ENCODE results near the gene PLAC9.

The PLAC9 gene

DNA sequence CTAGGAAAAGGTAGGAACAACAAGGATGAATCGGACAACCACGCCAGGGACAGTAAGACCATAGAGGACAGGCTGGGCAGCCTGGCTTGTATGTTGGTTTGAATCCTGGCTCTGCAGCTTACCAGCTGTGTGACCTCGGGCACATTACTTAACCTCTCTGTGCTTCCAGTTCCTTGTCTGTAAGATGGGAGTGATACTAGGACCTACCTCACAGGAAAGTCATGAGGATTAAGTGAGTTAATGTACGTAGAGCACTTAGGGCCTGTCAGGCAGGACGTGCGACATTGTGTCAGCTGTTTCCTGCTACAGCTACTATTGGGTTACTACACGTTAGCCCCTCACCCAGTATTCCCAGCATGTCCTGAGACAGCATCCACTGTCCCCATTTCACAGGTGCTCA is 32.1 kb downstream of the PLAC9 start:
- H3K4me1 ChIP-seq (ENCODE audit: control insufficient read depth, insufficient read depth, low read length) = peaks cover 3% of the 10 kb centered on the region
- no peak overlapping the region for H3K4me3 ChIP-seq (ENCODE audit: low read depth, low read length)
- H3K9me3 ChIP-seq (ENCODE audit: control insufficient read depth, insufficient read depth, low read length) = no peaks in the 10 kb centered on the region
- peaks cover 3% of the 10 kb centered on the region for H3K36me3 ChIP-seq (ENCODE audit: control insufficient read depth, insufficient read depth, low read length)
- no peak overlapping the region for H3K9ac ChIP-seq (ENCODE audit: low read depth, low read length)
- H3K27me3 ChIP-seq (ENCODE audit: control insufficient read depth, insufficient read depth, low read length) = no peaks in the 10 kb centered on the region

DNA sequence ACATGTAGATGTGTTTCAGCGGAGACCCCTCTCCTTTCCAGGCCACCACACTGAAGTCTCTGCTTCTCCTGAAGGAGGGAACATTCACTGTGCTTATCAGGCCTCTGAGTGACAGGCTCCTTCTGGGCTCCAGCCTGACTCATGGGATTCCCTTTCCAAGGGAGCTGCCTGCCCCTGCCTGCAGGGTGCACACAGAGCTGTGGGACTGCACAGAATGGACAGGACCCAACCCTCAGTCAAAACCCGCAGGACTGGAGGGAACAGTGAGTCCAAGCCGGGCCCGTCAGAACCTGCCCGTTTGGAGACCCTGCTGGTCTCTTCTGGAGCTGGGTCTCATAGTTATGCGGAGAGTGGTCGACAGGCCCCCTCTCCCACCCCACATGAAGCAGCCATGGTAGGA is 32.6 kb downstream of the PLAC9 start:
- peaks cover 3% of the 10 kb centered on the region for H3K4me1 ChIP-seq (ENCODE audit: control insufficient read depth, insufficient read depth, low read length)
- no peak overlapping the region for H3K9ac ChIP-seq (ENCODE audit: low read depth, low read length)
- no peaks in the 10 kb centered on the region for H3K27me3 ChIP-seq (ENCODE audit: control insufficient read depth, insufficient read depth, low read length)
- H3K4me3 ChIP-seq (ENCODE audit: low read depth, low read length) = no peak overlapping the region
- no peaks in the 10 kb centered on the region for H3K9me3 ChIP-seq (ENCODE audit: control insufficient read depth, insufficient read depth, low read length)
- H3K36me3 ChIP-seq (ENCODE audit: control insufficient read depth, insufficient read depth, low read length) = peaks cover 3% of the 10 kb centered on the region

DNA sequence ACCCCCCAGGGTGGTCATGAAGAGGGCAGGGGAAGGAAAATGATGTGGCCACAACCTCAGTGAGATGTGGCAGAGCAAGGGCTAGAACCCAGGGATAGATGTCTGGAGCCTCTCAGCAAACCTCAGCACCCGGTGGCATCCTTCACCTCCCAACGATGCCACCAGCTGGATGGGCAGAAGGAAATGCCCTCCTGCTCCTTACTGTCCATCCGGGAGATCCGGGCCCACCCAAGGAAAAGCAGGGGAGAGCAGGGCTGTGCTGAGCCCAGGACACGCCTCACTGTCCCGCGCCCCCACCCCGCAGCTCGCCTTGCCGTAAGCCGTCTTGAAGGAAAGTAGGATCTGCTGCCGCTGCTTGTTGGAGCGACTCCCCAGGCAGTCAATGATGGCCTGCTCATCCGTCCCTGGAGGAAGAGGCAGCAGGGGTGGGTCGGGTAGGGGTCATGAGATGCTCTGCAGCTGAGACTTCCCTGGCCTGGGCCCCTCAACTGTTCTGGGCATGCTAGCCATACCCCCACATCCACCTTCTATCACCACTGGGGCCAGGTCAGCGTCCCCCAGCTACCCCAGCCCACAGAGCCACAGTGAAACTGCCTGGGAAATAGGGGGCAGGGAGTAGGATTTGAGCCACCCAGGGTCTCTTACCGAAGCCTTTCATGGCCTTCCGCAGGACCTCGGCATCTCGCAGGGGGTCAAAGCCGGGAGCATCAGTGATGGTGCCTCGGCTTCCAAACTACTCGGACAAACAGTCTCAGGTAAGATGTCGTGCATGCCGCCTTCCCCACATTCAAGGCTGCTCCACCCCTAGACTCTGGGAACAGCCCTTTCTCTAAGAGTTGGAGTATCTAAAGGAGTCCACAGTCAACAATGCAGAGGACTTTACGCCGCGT is 34.3 kb downstream of the PLAC9 start:
- peaks cover 3% of the 10 kb centered on the region for H3K36me3 ChIP-seq (ENCODE audit: control insufficient read depth, insufficient read depth, low read length)
- no peaks in the 10 kb centered on the region for H3K9me3 ChIP-seq (ENCODE audit: control insufficient read depth, insufficient read depth, low read length)
- H3K4me1 ChIP-seq (ENCODE audit: control insufficient read depth, insufficient read depth, low read length) = peaks cover 9% of the 10 kb centered on the region
- H3K27me3 ChIP-seq (ENCODE audit: control insufficient read depth, insufficient read depth, low read length) = no peaks in the 10 kb centered on the region
- no peak overlapping the region for H3K4me3 ChIP-seq (ENCODE audit: low read depth, low read length)
- no peak overlapping the region for H3K9ac ChIP-seq (ENCODE audit: low read depth, low read length)

DNA sequence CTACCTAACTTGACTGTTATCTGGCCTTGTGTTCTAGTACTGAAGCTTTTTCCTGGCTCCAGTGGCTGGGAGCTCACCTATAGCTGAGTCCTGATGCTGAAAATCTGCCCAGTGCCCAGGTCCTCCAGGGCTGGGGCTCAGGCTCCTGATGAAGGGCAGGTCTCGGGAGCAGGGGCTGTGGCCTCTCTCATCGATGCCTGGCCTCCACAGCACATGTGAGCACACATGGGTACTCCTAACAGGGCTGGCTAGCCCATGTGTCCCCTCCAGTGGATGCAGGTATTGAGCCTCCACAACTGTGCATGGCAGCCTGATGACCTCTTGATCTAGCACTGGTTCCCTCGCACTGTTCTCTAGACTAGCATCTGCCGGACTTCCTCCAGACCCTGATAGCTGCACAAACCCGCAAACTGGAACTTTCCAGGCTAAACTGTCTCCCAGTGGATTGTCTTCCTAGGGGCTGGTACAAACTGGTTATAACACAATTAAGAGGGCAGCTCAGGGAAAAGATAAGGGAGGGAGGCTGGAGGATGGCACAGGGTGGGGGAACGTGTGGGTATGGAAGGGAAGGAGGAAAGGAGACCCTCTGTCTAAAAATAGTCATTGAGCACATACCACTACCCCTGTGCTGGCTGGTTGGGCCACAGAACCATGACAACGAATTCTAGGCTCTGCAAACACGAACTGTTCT is 35.1 kb downstream of the PLAC9 start:
- no peaks in the 10 kb centered on the region for H3K27me3 ChIP-seq (ENCODE audit: control insufficient read depth, insufficient read depth, low read length)
- H3K4me1 ChIP-seq (ENCODE audit: control insufficient read depth, insufficient read depth, low read length) = peaks cover 11% of the 10 kb centered on the region
- H3K4me3 ChIP-seq (ENCODE audit: low read depth, low read length) = no peak overlapping the region
- no peaks in the 10 kb centered on the region for H3K9me3 ChIP-seq (ENCODE audit: control insufficient read depth, insufficient read depth, low read length)
- no peak overlapping the region for H3K9ac ChIP-seq (ENCODE audit: low read depth, low read length)
- peaks cover 3% of the 10 kb centered on the region for H3K36me3 ChIP-seq (ENCODE audit: control insufficient read depth, insufficient read depth, low read length)

DNA sequence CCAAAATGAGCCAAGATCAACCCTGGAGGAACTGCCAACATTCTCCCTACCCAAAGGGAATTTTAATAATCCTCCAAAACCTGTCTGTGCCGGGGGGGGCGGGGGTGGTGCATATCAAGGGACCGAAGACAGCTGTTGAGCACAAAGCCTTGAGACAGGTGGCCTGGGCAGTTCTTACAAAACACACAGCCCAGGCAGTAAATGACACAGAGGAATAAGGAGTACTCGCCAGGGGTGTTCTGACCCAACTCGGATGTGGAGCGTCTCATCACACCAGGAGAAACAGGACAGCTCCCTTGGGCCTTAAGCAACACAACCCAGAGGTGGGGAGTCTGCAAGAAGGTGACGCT is 35.6 kb downstream of the PLAC9 start:
- H3K4me3 ChIP-seq (ENCODE audit: low read depth, low read length) = no peak overlapping the region
- no peak overlapping the region for H3K9ac ChIP-seq (ENCODE audit: low read depth, low read length)
- peaks cover 11% of the 10 kb centered on the region for H3K4me1 ChIP-seq (ENCODE audit: control insufficient read depth, insufficient read depth, low read length)
- H3K9me3 ChIP-seq (ENCODE audit: control insufficient read depth, insufficient read depth, low read length) = no peaks in the 10 kb centered on the region
- peaks cover 3% of the 10 kb centered on the region for H3K36me3 ChIP-seq (ENCODE audit: control insufficient read depth, insufficient read depth, low read length)
- H3K27me3 ChIP-seq (ENCODE audit: control insufficient read depth, insufficient read depth, low read length) = no peaks in the 10 kb centered on the region

DNA sequence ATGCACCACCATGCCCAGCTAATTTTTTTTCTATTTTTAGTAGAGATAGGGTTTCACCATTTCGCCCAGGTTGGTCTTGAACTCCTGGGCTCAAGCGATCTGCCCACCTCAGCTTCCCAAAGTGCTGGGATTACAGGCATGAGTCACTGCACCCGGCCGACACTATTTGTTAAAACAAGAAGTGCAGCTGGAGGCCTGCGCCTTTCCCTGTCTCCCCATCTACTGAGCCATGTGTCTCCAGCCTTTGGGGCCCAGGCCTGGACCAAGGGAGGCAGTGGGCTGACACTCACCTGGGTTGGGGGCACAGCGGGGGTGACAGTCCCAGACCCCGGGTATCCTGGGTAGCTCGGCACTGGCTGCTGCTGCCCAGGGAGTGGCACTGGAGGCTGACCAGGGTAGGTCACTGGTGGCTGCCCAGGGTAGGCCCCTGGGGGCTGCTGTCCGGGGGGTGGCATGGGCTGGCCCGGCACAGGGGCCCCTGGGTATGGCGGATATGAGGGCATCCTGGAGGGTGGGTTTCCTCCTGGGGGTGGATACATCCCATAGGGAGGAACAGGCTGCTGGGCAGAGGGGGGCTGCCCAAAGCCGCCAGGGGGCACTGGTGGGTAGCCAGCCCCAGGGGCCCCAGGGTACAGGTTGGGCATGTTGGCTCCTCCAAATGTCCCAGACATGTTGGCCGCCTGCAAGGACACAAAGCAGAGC is 36.3 kb downstream of the PLAC9 start:
- Histone ChIP-seq H3K4me3 (ENCODE audit: low read depth, low read length) (no peak overlapping the region), H3K36me3 (ENCODE audit: control insufficient read depth, insufficient read depth, low read length) (peaks cover 1% of the 10 kb centered on the region), H3K4me1 (ENCODE audit: control insufficient read depth, insufficient read depth, low read length) (peaks cover 11% of the 10 kb centered on the region), H3K27me3 (ENCODE audit: control insufficient read depth, insufficient read depth, low read length) (no peaks in the 10 kb centered on the region), H3K9me3 (ENCODE audit: control insufficient read depth, insufficient read depth, low read length) (no peaks in the 10 kb centered on the region), H3K9ac (ENCODE audit: low read depth, low read length) (no peak overlapping the region)

DNA sequence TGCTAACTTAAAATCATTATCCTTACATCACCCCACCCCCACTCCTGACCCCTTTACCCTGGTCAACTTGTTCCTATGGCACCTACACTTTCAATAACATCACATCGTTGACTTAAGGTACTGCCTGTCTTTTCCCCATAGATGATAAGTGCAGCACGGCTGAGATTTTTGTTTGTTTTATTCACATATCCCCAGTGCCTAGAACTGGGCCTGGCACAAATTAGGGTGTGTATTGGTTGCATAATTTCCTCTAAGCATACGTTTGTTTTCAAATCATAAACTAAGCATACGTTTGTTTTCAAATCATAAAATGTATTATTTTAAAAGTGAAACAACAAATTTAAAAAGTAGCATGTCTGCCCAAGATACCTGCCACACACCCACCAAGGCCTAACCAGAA is 37.5 kb downstream of the PLAC9 start:
- Histone ChIP-seq H3K36me3 (ENCODE audit: control insufficient read depth, insufficient read depth, low read length) (no peaks in the 10 kb centered on the region), H3K27me3 (ENCODE audit: control insufficient read depth, insufficient read depth, low read length) (no peaks in the 10 kb centered on the region), H3K4me3 (ENCODE audit: low read depth, low read length) (no peak overlapping the region), H3K4me1 (ENCODE audit: control insufficient read depth, insufficient read depth, low read length) (peaks cover 11% of the 10 kb centered on the region), H3K9ac (ENCODE audit: low read depth, low read length) (no peak overlapping the region), H3K9me3 (ENCODE audit: control insufficient read depth, insufficient read depth, low read length) (no peaks in the 10 kb centered on the region)

DNA sequence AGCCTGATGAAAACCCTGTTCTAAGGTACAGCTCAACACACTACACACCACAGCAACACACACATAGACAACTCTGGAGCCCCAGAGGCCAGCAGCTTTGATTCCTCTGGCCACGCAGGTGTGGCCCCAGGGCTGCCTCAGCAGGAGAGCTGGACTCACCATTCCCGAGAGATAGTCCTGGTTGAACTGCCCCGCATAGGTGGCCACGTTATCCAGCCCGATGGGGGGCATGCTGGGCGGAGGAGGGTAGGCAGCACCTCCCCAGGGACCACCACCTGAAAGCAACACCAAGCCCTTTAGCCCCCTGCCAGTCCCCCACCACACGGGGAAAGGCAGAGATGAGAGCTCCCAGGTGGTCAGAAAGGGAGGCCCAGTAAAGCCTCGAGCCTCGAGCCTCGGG is 38.1 kb downstream of the PLAC9 start:
- Histone ChIP-seq H3K27me3 (ENCODE audit: control insufficient read depth, insufficient read depth, low read length) (no peaks in the 10 kb centered on the region), H3K36me3 (ENCODE audit: control insufficient read depth, insufficient read depth, low read length) (no peaks in the 10 kb centered on the region), H3K4me3 (ENCODE audit: low read depth, low read length) (no peak overlapping the region), H3K9ac (ENCODE audit: low read depth, low read length) (no peak overlapping the region), H3K4me1 (ENCODE audit: control insufficient read depth, insufficient read depth, low read length) (peaks cover 11% of the 10 kb centered on the region), H3K9me3 (ENCODE audit: control insufficient read depth, insufficient read depth, low read length) (no peaks in the 10 kb centered on the region)

DNA sequence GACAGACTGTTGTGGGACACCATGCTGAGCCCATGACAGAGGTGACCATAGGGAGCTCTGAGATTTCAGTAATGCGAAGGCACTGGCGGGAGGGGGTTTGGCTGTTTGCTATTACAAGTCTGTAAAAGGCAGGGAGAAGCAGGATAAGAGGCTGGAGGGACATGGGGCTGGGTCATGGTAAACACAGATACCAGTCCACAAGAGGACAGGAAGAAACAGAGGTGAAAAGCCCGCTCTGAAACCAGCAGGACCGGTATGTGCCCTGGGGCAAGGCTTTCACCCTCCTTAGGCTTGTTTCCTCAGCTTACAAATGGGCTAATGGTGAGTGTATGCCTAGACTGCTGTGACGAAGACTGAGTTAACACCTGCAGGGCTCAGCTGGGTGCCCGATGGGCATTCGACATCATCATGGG is 38.7 kb downstream of the PLAC9 start:
- no peaks in the 10 kb centered on the region for H3K9me3 ChIP-seq (ENCODE audit: control insufficient read depth, insufficient read depth, low read length)
- H3K4me1 ChIP-seq (ENCODE audit: control insufficient read depth, insufficient read depth, low read length) = peaks cover 11% of the 10 kb centered on the region
- no peaks in the 10 kb centered on the region for H3K36me3 ChIP-seq (ENCODE audit: control insufficient read depth, insufficient read depth, low read length)
- H3K9ac ChIP-seq (ENCODE audit: low read depth, low read length) = no peak overlapping the region
- H3K27me3 ChIP-seq (ENCODE audit: control insufficient read depth, insufficient read depth, low read length) = no peaks in the 10 kb centered on the region
- no peak overlapping the region for H3K4me3 ChIP-seq (ENCODE audit: low read depth, low read length)

DNA sequence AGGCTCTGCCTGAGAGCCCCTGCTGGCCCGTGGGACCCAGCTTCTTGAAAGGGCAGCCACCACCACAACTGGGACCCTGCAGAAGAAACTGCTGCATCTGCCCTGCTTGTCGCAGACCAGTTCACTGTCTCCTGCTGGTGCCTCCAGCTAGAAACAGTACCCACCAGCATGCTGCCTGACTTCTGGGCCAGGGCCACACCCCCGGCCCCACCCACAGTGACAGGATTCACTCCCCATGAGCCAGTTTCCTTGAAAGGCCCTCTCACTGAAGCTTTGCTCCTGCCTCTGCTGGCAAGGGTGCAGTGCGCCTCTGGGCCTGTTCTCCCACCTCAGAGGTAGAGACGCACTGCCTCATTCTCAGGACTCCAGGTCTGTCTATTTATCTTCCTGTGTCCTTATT is 40.4 kb downstream of the PLAC9 start:
- H3K9me3 ChIP-seq (ENCODE audit: control insufficient read depth, insufficient read depth, low read length) = no peaks in the 10 kb centered on the region
- H3K4me3 ChIP-seq (ENCODE audit: low read depth, low read length) = no peak overlapping the region
- H3K36me3 ChIP-seq (ENCODE audit: control insufficient read depth, insufficient read depth, low read length) = no peaks in the 10 kb centered on the region

DNA sequence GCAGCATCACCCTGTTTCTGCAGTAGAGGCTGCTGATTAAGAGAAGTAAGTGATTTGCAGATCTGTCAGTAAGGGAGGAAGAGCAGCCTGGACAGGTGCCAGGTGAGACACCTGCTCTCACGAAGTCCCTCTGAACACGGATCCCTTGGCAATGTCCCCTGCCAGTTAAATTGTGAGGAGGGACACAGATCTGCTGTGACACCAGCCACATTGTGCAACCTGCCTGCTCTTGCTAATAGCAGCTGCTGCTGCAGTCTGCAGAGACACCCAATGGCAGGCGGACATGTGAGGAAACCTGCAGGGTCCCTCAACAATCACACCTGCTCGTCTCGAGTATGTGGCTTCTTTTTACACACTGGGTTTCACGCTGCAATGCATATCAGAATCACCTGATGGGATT is 40.9 kb downstream of the PLAC9 start:
- H3K9me3 ChIP-seq (ENCODE audit: control insufficient read depth, insufficient read depth, low read length) = no peaks in the 10 kb centered on the region
- no peak overlapping the region for H3K9ac ChIP-seq (ENCODE audit: low read depth, low read length)
- H3K4me3 ChIP-seq (ENCODE audit: low read depth, low read length) = no peak overlapping the region
- no peaks in the 10 kb centered on the region for H3K27me3 ChIP-seq (ENCODE audit: control insufficient read depth, insufficient read depth, low read length)
- peaks cover 11% of the 10 kb centered on the region for H3K4me1 ChIP-seq (ENCODE audit: control insufficient read depth, insufficient read depth, low read length)
- no peaks in the 10 kb centered on the region for H3K36me3 ChIP-seq (ENCODE audit: control insufficient read depth, insufficient read depth, low read length)

More for the DNA sequence above, 40.4 kb downstream of the PLAC9 start:
- no peaks in the 10 kb centered on the region for H3K27me3 ChIP-seq (ENCODE audit: control insufficient read depth, insufficient read depth, low read length)
- H3K9ac ChIP-seq (ENCODE audit: low read depth, low read length) = no peak overlapping the region
- peaks cover 11% of the 10 kb centered on the region for H3K4me1 ChIP-seq (ENCODE audit: control insufficient read depth, insufficient read depth, low read length)
